Caco-2 (cell line): ENCODE data around the gene EZR. TPM values are rescaled to one million over a fixed set of nuclear protein-coding genes. Genes with fewer than 3 reads are reported as not detected.

Experiments
- BruUV-seq: library from RNA; stranded (reverse); fragments of 400-500 nt; replicated peaks from 2 replicates; lab custom pipeline; 2021; lab: Mats Ljungman, UMichigan
- CTCF ChIA-PET: fragments of 300-600 bp; sonication (Branson Sonifier 250); formaldehyde crosslinking; loops from one replicate; lab custom pipeline; 2022; ENCODE audit warnings: antibody characterized with exemption; lab: Charles Lee
- POLR2A ChIA-PET: fragments of 300-600 bp; sonication (Branson Sonifier 250); formaldehyde crosslinking; loops from one replicate; lab custom pipeline; 2022; ENCODE audit warnings: antibody characterized with exemption; lab: Charles Lee
- DNase-seq, 2 experiments: peaks; one replicate each; pipeline versions ENCODE4 v3.0.0 to v3.0.0-alpha.2; 2020 to 2022
- H3K27me3 ChIP-seq: replicated peaks from 2 replicates; pipeline ENCODE4 v1.6.0; 2011; ENCODE audit warnings: low read length; ENCODE audit not compliant: control insufficient read depth, insufficient read depth
- H3K36me3 ChIP-seq: 2 replicates; pipeline ENCODE4 v1.5.1; 2011; ENCODE audit warnings: low read length; ENCODE audit not compliant: control insufficient read depth, insufficient read depth
- H3K4me1 ChIP-seq: fragments of 250-450 bp; sonication (Bioruptor Pico); 2 replicates; pipeline ENCODE4 v1.5.1; 2020; ENCODE audit warnings: mild to moderate bottlenecking
- H3K4me3 ChIP-seq: 2 replicates; pipeline ENCODE4 v1.5.1; 2011; ENCODE audit warnings: low read depth, mild to moderate bottlenecking, control low read depth, low read length
- H3K9me3 ChIP-seq: fragments of 250-450 bp; sonication (Bioruptor Pico); 2 replicates; pipeline ENCODE4 v1.5.1; 2020; ENCODE audit warnings: mild to moderate bottlenecking, moderate library complexity
- H3K27ac Mint-ChIP-seq: one replicate; pipeline ENCODE4 v1.8.0; 2022; ENCODE audit warnings: mixed read lengths; ENCODE audit not compliant: unreplicated experiment
- H3K27me3 Mint-ChIP-seq: one replicate; pipeline ENCODE4 v1.8.0; 2022; ENCODE audit warnings: mixed read lengths; ENCODE audit not compliant: insufficient read depth, unreplicated experiment
- H3K36me3 Mint-ChIP-seq: one replicate; pipeline ENCODE4 v1.8.0; 2022; ENCODE audit warnings: mild to moderate bottlenecking, mixed read lengths; ENCODE audit not compliant: insufficient read depth, unreplicated experiment
- H3K4me1 Mint-ChIP-seq: one replicate; pipeline ENCODE4 v1.8.0; 2022; ENCODE audit warnings: low read depth, mixed read lengths; ENCODE audit not compliant: unreplicated experiment
- H3K4me3 Mint-ChIP-seq: one replicate; pipeline ENCODE4 v1.8.0; 2022; ENCODE audit warnings: mild to moderate bottlenecking, moderate library complexity, mixed read lengths; ENCODE audit not compliant: unreplicated experiment
- H3K9me3 Mint-ChIP-seq: one replicate; pipeline ENCODE4 v1.8.0; 2022; ENCODE audit warnings: mixed read lengths; ENCODE audit not compliant: unreplicated experiment
- CTCF ChIP-seq, 2 experiments: fragments of 200-600 bp in 1 of 2; IDR thresholded peaks; 1 replicate in 1 of 2; 2 replicates in 1 of 2; pipeline versions ENCODE4 v1.5.1 to v1.8.0; 2011 to 2022; ENCODE audit warnings: antibody characterized with exemption in 1 of 2, control low read depth in 1 of 2, inconsistent platforms in 1 of 2, low read depth in 1 of 2, low read length in 1 of 2, mild to moderate bottlenecking in 1 of 2, moderate library complexity in 1 of 2; ENCODE audit not compliant: insufficient read depth in 1 of 2, severe bottlenecking in 1 of 2, unreplicated experiment in 1 of 2
- intact Hi-C: fragments of 100-400 bp; cut with micrococcal nuclease; formaldehyde crosslinking; loops from one replicate; pipeline ENCODE4 v1.10.0; 2022; ENCODE audit not compliant: unreplicated experiment
- total RNA-seq: library from RNA; stranded (reverse); gene quantifications from 2 replicates; pipeline ENCODE4 v1.2.3, GENCODE V29; 2022

The EZR gene
- total RNA-seq, 1 experiment from 2014 or later: 290 TPM

DNA sequence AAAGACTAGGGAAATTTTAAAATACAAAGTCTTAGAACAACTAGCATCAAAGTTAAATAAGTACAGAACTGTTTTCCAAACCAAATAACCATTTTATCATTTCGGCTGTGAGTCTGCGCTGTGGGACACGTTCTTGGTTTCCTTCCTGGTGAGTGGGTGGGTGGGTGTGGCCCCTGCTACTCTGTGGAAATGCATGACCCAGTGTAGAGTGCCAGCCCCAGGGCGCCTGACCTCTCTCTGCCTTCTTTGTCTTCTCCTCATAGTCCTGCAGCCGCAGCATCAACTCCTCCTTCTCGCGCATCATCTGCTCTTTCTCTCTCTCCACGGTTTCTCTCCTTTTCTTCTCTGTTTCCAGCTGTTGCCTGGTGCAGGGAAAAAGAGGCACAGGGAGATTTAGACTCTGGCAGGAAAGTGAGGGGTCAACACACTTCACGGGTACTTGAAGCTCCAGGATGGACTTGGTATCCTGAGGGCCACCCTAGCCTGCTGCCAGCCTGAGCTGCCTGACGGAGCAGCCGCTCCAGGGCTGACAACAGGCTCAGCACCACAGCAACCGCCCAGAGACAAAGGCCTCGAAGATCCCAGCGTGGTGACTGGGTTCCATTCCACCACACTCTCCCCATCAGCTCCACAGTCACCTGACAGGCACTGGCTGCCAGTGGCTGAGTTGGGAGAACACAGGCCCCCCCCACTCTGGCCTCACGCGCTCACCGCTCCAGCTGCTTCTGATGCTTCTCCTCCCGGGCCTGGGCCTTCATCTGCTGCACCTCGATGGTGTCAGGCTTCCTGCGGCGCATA lies 48.4 kb downstream of the EZR start:
- BruUV-seq: no TSS peak
- H3K9me3 ChIP-seq: no peaks in the 10 kb centered on the region
- no peak for TF ChIP-seq CTCF (IDR thresholded peaks at IDR 0.05; ENCODE audit: insufficient read depth in 1 of 2, low read depth in 1 of 2, low read length in 1 of 2, severe bottlenecking in 1 of 2, unreplicated experiment in 1 of 2)
- H3K36me3 ChIP-seq: peaks cover 23% of the 10 kb centered on the region
- DNase-seq: no peak
- no peaks in the 10 kb centered on the region for H3K4me1 ChIP-seq
- H3K27me3 Mint-ChIP-seq: no peaks in the 10 kb centered on the region
- no peak overlapping the region for H3K4me3 ChIP-seq
- H3K4me1 Mint-ChIP-seq: peaks cover 6% of the 10 kb centered on the region
- intact Hi-C loops: no loop called here
- peak overlapping the region; percentile 46 for H3K27ac Mint-ChIP-seq
- ChIA-PET CTCF (no interaction called here), POLR2A (no interaction called here)
- H3K4me3 Mint-ChIP-seq: peak overlapping the region; percentile 13
- no peaks in the 10 kb centered on the region; the same call in 1 of the 2 replicates for H3K27me3 ChIP-seq
- H3K36me3 Mint-ChIP-seq: peaks cover 99% of the 10 kb centered on the region
- no peaks in the 10 kb centered on the region for H3K9me3 Mint-ChIP-seq

GRCh38 chr6:158769771-158770432 lies 49.3 kb downstream of the EZR start:
- Histone ChIP-seq H3K4me1 (no peaks in the 10 kb centered on the region), H3K27me3 (no peaks in the 10 kb centered on the region; the same call in 1 of the 2 replicates), H3K36me3 (peaks cover 26% of the 10 kb centered on the region), H3K4me3 (no peak overlapping the region), H3K9me3 (no peaks in the 10 kb centered on the region)
- DNase-seq: no peak
- Mint-ChIP-seq H3K9me3 (no peaks in the 10 kb centered on the region), H3K4me1 (peaks cover 6% of the 10 kb centered on the region), H3K27ac (peak overlapping the region; percentile 18), H3K36me3 (peaks cover 99% of the 10 kb centered on the region), H3K4me3 (peak overlapping the region; percentile 4), H3K27me3 (no peaks in the 10 kb centered on the region)
- BruUV-seq: no TSS peak
- ChIA-PET CTCF (interaction anchor here (1.2 kb wide), 1 partner anchor 202 kb away, joined by 3 read pairs; no protein-coding TSS in a partner anchor), POLR2A (no interaction called here)
- no peak for TF ChIP-seq CTCF (IDR thresholded peaks at IDR 0.05; ENCODE audit: insufficient read depth in 1 of 2, low read depth in 1 of 2, low read length in 1 of 2, severe bottlenecking in 1 of 2, unreplicated experiment in 1 of 2)
- intact Hi-C loops: no loop called here

- Histone ChIP-seq H3K9me3 (no peaks in the 10 kb centered on the region), H3K27me3 (no peaks in the 10 kb centered on the region; the same call in 1 of the 2 replicates), H3K4me3 (no peak overlapping the region), H3K36me3 (peaks cover 26% of the 10 kb centered on the region), H3K4me1 (no peaks in the 10 kb centered on the region)
- ChIA-PET CTCF (interaction anchor here (1.2 kb wide), 1 partner anchor 202 kb away, joined by 3 read pairs; no protein-coding TSS in a partner anchor), POLR2A (no interaction called here)
- Mint-ChIP-seq H3K9me3 (no peaks in the 10 kb centered on the region), H3K27me3 (no peaks in the 10 kb centered on the region), H3K4me3 (no peak overlapping the region), H3K36me3 (peaks cover 99% of the 10 kb centered on the region), H3K4me1 (peaks cover 6% of the 10 kb centered on the region), H3K27ac (peak overlapping the region; percentile 18)
- no peak for DNase-seq
- intact Hi-C loops: no loop called here
- TF ChIP-seq CTCF (IDR thresholded peaks at IDR 0.05; ENCODE audit: insufficient read depth in 1 of 2, low read depth in 1 of 2, low read length in 1 of 2, severe bottlenecking in 1 of 2, unreplicated experiment in 1 of 2): no peak
- BruUV-seq: no TSS peak
Observed at GRCh38 chr6:158769234-158769770, 49.9 kb downstream of the EZR start.
